ENCODE results near the gene PPP1R13L. TPM values are rescaled to one million over a fixed set of nuclear protein-coding genes. Genes with fewer than 3 reads are reported as not detected.

The PPP1R13L gene
- total RNA-seq, 1 experiment from 2014 or later = 36.4 TPM

- Histone ChIP-seq H2AFZ (ENCODE audit: low read length) (no peak overlapping the region), H3K4me3 (ENCODE audit: low read length) (peak overlapping the region; percentile 97), H3K9ac (ENCODE audit: low read length) (no peak overlapping the region; the same call in 1 of the 2 replicates), H3K79me2 (ENCODE audit: low read length) (peaks cover 68% of the 10 kb centered on the region), H3K36me3 (ENCODE audit: low read depth, low read length) (peaks cover under 1% of the 10 kb centered on the region; the same call in 1 of the 2 replicates), H4K20me1 (ENCODE audit: low read length) (no peaks in the 10 kb centered on the region), H3F3A (ENCODE audit: low read length, unreplicated experiment) (no peaks in the 10 kb centered on the region), H3K27me3 (ENCODE audit: low read length) (no peaks in the 10 kb centered on the region), H3K4me2 (ENCODE audit: low read length) (peak overlapping the region; percentile 84), H3K9me2 (replicated peaks; ENCODE audit: low read length) (no peaks in the 10 kb centered on the region), H3K4me1 (ENCODE audit: insufficient read depth, low read length) (peaks cover 23% of the 10 kb centered on the region; the same call in 1 of the 2 replicates), H3K9me3 (ENCODE audit: low read length) (no peaks in the 10 kb centered on the region), H3K27ac (ENCODE audit: low read length) (no peak overlapping the region)
- ATAC-seq = no peak
- no peak for TF ChIP-seq EZH2 (IDR thresholded peaks at IDR 0.05; ENCODE audit: low read length, unreplicated experiment)
- TF ChIP-seq, protein P1, sequence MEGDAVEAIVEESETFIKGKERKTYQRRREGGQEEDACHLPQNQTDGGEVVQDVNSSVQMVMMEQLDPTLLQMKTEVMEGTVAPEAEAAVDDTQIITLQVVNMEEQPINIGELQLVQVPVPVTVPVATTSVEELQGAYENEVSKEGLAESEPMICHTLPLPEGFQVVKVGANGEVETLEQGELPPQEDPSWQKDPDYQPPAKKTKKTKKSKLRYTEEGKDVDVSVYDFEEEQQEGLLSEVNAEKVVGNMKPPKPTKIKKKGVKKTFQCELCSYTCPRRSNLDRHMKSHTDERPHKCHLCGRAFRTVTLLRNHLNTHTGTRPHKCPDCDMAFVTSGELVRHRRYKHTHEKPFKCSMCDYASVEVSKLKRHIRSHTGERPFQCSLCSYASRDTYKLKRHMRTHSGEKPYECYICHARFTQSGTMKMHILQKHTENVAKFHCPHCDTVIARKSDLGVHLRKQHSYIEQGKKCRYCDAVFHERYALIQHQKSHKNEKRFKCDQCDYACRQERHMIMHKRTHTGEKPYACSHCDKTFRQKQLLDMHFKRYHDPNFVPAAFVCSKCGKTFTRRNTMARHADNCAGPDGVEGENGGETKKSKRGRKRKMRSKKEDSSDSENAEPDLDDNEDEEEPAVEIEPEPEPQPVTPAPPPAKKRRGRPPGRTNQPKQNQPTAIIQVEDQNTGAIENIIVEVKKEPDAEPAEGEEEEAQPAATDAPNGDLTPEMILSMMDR (conservative IDR thresholded peaks at IDR 0.05; ENCODE audit: low read depth, low read length) = no peak
- TF ChIP-seq EZH2phosphoT487 (IDR thresholded peaks at IDR 0.05; ENCODE audit: borderline replicate concordance, low read length) = no peak
- DNase-seq = no peak
- POLR2A ChIA-PET (ENCODE audit: unreplicated experiment) = no interaction called here
- CTCF ChIA-PET = no interaction called here
- no TSS peak for BruUV-seq (replicated peaks)
- intact Hi-C loops (cut with micrococcal nuclease) = no loop called here
Observed at GRCh38 chr19:45403272-45403671, 1.6 kb downstream of the PPP1R13L start.

GRCh38 chr19:45402298-45403061 lies 2.4 kb downstream of the PPP1R13L start:
- ChIA-PET CTCF (no interaction called here), POLR2A (ENCODE audit: unreplicated experiment) (no interaction called here)
- no peaks in the 10 kb centered on the region for H4K20me1 ChIP-seq (ENCODE audit: low read length)
- no peaks in the 10 kb centered on the region for H3K36me3 ChIP-seq (ENCODE audit: low read depth, low read length)
- no peak overlapping the region for H2AFZ ChIP-seq (ENCODE audit: low read length)
- no peaks in the 10 kb centered on the region for H3K27me3 ChIP-seq (ENCODE audit: low read length)
- BruUV-seq (replicated peaks) = no TSS peak
- H3K9ac ChIP-seq (ENCODE audit: low read length) = no peak overlapping the region
- no peaks in the 10 kb centered on the region for H3F3A ChIP-seq (ENCODE audit: low read length, unreplicated experiment)
- H3K4me1 ChIP-seq (ENCODE audit: insufficient read depth, low read length) = peaks cover 17% of the 10 kb centered on the region; the same call in 1 of the 2 replicates
- peaks cover 60% of the 10 kb centered on the region for H3K79me2 ChIP-seq (ENCODE audit: low read length)
- H3K9me2 ChIP-seq (replicated peaks; ENCODE audit: low read length) = no peaks in the 10 kb centered on the region
- H3K9me3 ChIP-seq (ENCODE audit: low read length) = no peaks in the 10 kb centered on the region
- H3K4me2 ChIP-seq (ENCODE audit: low read length) = peak overlapping the region; percentile 84
- H3K4me3 ChIP-seq (ENCODE audit: low read length) = no peak overlapping the region
- intact Hi-C loops (cut with micrococcal nuclease) = no loop called here
- no peak for ATAC-seq
- DNase-seq = no peak
- no peak overlapping the region for H3K27ac ChIP-seq (ENCODE audit: low read length)
- TF ChIP-seq, protein P1 (conservative IDR thresholded peaks at IDR 0.05; ENCODE audit: low read depth, low read length) = no peak
- TF ChIP-seq EZH2 (IDR thresholded peaks at IDR 0.05; ENCODE audit: low read length, unreplicated experiment) (no peak), EZH2phosphoT487 (IDR thresholded peaks at IDR 0.05; ENCODE audit: borderline replicate concordance, low read length) (no peak)

- ATAC-seq (no peak), DNase-seq (no peak)
- no peak overlapping the region for H3K4me2 ChIP-seq (ENCODE audit: low read length)
- no peaks in the 10 kb centered on the region for H3K36me3 ChIP-seq (ENCODE audit: low read depth, low read length)
- peaks cover 15% of the 10 kb centered on the region; the same call in 1 of the 2 replicates for H3K4me1 ChIP-seq (ENCODE audit: insufficient read depth, low read length)
- H3K4me3 ChIP-seq (ENCODE audit: low read length) = no peak overlapping the region
- no peak overlapping the region for H3K9ac ChIP-seq (ENCODE audit: low read length)
- no peaks in the 10 kb centered on the region for H3K27me3 ChIP-seq (ENCODE audit: low read length)
- no peaks in the 10 kb centered on the region for H3K9me3 ChIP-seq (ENCODE audit: low read length)
- no peaks in the 10 kb centered on the region for H3K9me2 ChIP-seq (replicated peaks; ENCODE audit: low read length)
- H4K20me1 ChIP-seq (ENCODE audit: low read length) = no peaks in the 10 kb centered on the region
- no peak overlapping the region for H3K27ac ChIP-seq (ENCODE audit: low read length)
- ChIA-PET POLR2A (ENCODE audit: unreplicated experiment) (no interaction called here), CTCF (no interaction called here)
- no TSS peak for BruUV-seq (replicated peaks)
- peaks cover 53% of the 10 kb centered on the region for H3K79me2 ChIP-seq (ENCODE audit: low read length)
- TF ChIP-seq EZH2phosphoT487 (IDR thresholded peaks at IDR 0.05; ENCODE audit: borderline replicate concordance, low read length) = no peak
- TF ChIP-seq EZH2 (IDR thresholded peaks at IDR 0.05; ENCODE audit: low read length, unreplicated experiment) = no peak
- TF ChIP-seq, protein P1 (conservative IDR thresholded peaks at IDR 0.05; ENCODE audit: low read depth, low read length) = no peak
- intact Hi-C loops (cut with micrococcal nuclease) = no loop called here
- no peaks in the 10 kb centered on the region for H3F3A ChIP-seq (ENCODE audit: low read length, unreplicated experiment)
- H2AFZ ChIP-seq (ENCODE audit: low read length) = no peak overlapping the region
Observed at GRCh38 chr19:45401815-45402214, 3.1 kb downstream of the PPP1R13L start.
